Right atrium auricular region (tissue), 2 donors: Measurements from ENCODE around the gene NSUN6. TPM values are rescaled to one million over a fixed set of nuclear protein-coding genes. Genes with fewer than 3 reads are reported as not detected.

ENCODE experiments used
- DNase-seq: peaks from one replicate; pipeline ENCODE4 v3.0.0-alpha.2; 2019; ENCODE audit warnings: low spot score
- H3K27ac ChIP-seq, 2 donors: fragments of 200-600 bp; sonication (generic); 1 replicate in 1 of 2; 2 replicates in 1 of 2; pipeline ENCODE4 v1.5.1; 2016 to 2019
- H3K27me3 ChIP-seq, 2 donors: fragments of 200-600 bp; sonication (generic); one replicate each; pipeline versions ENCODE4 v1.5.1 to v1.6.0; 2017 to 2019
- H3K36me3 ChIP-seq: fragments of 200-600 bp; sonication (generic); one replicate; pipeline ENCODE4 v1.5.1; 2016
- H3K4me1 ChIP-seq, 2 donors: fragments of 200-600 bp; sonication (generic); one replicate each; pipeline versions ENCODE4 v1.5.1 to v1.6.0; 2017 to 2019
- H3K4me3 ChIP-seq, 2 donors: fragments of 200-600 bp; sonication (generic); 1 replicate in 1 of 2; 2 replicates in 1 of 2; pipeline ENCODE4 v1.5.1; 2017 to 2019; ENCODE audit warnings: mild to moderate bottlenecking in 1 of 2, moderate library complexity in 1 of 2
- H3K9me3 ChIP-seq, 2 donors: fragments of 200-600 bp; sonication (generic); one replicate each; pipeline ENCODE4 v1.5.1; 2019
- total RNA-seq, 2 donors: library from RNA; depleted of rRNA; stranded (reverse); fragments of >200 nt; gene quantifications; one replicate each; pipeline ENCODE4 v1.1.0, GENCODE V29; 2016
- TF ChIP-seq, protein P1 (sequence below), 2 donors: fragments of 200-600 bp; sonication (generic); IDR thresholded peaks; one replicate each; pipeline ENCODE4 v1.5.1; 2019; ENCODE audit warnings: antibody characterized with exemption in 2 of 2

NSUN6 gene
- total RNA-seq, 2 donors from 2014 or later: 5.3 to 8.8 TPM

DNA sequence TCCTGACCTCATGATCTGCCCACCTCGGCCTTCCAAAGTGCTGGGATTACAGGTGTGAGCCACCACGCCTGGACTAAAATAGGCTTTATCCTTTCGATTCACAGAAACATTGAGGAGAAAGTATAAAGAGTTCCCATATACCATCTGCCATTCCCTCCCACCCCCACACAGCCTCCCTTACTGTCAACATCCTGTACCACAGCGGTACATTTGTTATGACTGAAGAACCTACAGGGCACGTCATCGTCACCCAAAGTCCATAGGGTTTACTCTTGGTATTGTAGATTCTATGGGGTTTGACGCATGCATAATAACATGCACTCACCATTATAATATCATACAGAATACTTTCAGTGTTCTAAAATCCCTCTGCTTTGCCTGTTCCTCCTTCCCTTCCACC lies 35.8 kb upstream of the NSUN6 start:
- Histone ChIP-seq H3K4me1 (peaks cover 0 to 3% of the 10 kb centered on the region in 2 donors), H3K36me3 (no peaks in the 10 kb centered on the region), H3K27ac (no peak overlapping the region), H3K4me3 (no peak overlapping the region), H3K27me3 (no peaks in the 10 kb centered on the region), H3K9me3 (no peaks in the 10 kb centered on the region)
- no peak for DNase-seq
- TF ChIP-seq, protein P1, sequence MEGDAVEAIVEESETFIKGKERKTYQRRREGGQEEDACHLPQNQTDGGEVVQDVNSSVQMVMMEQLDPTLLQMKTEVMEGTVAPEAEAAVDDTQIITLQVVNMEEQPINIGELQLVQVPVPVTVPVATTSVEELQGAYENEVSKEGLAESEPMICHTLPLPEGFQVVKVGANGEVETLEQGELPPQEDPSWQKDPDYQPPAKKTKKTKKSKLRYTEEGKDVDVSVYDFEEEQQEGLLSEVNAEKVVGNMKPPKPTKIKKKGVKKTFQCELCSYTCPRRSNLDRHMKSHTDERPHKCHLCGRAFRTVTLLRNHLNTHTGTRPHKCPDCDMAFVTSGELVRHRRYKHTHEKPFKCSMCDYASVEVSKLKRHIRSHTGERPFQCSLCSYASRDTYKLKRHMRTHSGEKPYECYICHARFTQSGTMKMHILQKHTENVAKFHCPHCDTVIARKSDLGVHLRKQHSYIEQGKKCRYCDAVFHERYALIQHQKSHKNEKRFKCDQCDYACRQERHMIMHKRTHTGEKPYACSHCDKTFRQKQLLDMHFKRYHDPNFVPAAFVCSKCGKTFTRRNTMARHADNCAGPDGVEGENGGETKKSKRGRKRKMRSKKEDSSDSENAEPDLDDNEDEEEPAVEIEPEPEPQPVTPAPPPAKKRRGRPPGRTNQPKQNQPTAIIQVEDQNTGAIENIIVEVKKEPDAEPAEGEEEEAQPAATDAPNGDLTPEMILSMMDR (IDR thresholded peaks at IDR 0.05): no peak

DNA sequence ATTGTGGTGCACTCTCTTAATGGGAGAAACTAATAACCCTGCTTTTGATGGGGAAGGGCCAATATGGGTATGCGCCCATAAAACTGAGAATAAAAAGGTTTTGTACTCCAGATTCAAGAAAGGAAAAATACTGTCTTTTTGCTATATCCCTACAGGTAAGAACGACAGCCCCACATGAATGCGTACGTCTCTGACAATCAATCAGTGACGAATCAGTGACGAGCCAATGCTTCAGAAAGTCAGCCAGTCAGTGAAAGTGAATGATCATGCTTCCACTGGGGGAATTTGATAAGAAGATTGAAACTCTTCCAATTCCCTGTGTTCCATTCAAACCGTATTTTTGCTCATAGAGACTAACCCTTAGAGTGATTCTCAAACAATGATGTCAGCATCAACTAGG lies 34.2 kb upstream of the NSUN6 start:
- TF ChIP-seq, protein P1 (IDR thresholded peaks at IDR 0.05): no peak
- H3K9me3 ChIP-seq: no peaks in the 10 kb centered on the region

DNA sequence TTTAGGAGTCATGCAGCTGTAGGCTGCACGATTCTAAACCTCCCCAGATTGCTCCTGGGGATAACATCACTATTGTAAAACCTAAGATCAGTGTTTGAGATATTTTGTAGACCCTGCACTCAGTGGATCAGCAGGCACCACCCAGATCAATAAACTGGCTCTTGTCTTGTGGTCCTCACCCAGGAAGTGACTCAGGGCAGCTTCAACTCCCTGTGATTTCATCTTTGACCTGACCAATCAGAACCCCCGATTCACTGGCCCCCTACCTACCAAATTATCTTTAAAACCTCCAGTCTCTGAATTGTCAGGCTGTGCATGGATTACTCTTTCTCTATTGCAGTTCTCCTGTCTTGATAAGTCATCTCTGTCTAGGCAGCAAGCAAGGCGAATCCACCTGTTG lies 33.6 kb upstream of the NSUN6 start:
- TF ChIP-seq, protein P1 (IDR thresholded peaks at IDR 0.05): no peak
- DNase-seq: no peak
- no peak overlapping the region for H3K27ac ChIP-seq

More for the DNA sequence above, 34.2 kb upstream of the NSUN6 start:
- Histone ChIP-seq H3K27me3 (no peaks in the 10 kb centered on the region), H3K4me3 (no peak overlapping the region), H3K27ac (no peak overlapping the region), H3K36me3 (no peaks in the 10 kb centered on the region), H3K4me1 (peaks cover 0 to 3% of the 10 kb centered on the region in 2 donors)
- no peak for DNase-seq

DNA sequence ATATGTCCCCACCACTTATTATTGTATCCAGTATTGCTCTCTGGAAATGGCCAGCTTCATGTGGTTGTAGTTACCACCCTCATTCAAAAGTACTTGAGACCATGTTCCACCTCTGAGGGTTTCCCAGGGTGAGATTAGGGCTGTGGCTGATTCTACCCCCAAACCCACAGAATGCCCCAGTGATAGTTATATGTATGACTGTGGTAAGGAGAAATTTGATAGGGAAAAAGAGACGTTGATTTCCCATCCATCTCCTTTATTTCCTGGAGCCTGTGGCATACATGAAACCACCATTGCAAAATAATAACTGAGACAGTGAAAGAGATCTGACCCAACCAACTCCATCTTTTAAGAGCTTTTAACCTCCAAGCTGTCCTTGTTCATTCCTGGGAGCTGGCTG lies 33.0 kb upstream of the NSUN6 start:
- DNase-seq: no peak
- H3K9me3 ChIP-seq: no peaks in the 10 kb centered on the region
- peaks cover 0 to 3% of the 10 kb centered on the region in 2 donors for H3K4me1 ChIP-seq
- TF ChIP-seq, protein P1 (IDR thresholded peaks at IDR 0.05): no peak
- no peak overlapping the region for H3K27ac ChIP-seq
- H3K27me3 ChIP-seq: no peaks in the 10 kb centered on the region
- no peaks in the 10 kb centered on the region for H3K36me3 ChIP-seq
- no peak overlapping the region for H3K4me3 ChIP-seq

More for the DNA sequence above, 33.6 kb upstream of the NSUN6 start:
- Histone ChIP-seq H3K36me3 (no peaks in the 10 kb centered on the region), H3K27me3 (no peaks in the 10 kb centered on the region), H3K4me1 (peaks cover 0 to 3% of the 10 kb centered on the region in 2 donors), H3K4me3 (no peak overlapping the region), H3K9me3 (no peaks in the 10 kb centered on the region)

DNA sequence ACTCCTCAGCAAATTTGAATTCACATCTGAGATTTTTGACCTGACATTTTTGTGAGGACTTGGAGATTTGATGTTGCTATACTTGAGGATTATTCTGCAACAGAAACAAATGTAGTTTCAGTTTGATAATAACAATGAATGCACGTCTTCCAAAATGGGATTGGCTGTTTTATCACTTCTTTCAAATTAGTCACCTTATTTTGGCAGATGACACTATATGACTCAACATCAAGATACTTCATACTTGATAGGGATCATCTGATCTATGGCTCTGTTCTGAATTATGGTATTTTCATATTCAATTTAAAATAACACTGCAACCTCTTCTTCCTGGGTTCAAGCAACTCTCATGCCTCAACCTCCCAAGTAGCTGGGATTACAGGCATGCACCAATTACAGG lies 32.0 kb upstream of the NSUN6 start:
- H3K27ac ChIP-seq: no peak overlapping the region
- H3K4me3 ChIP-seq: no peak overlapping the region
- H3K9me3 ChIP-seq: no peaks in the 10 kb centered on the region
- H3K36me3 ChIP-seq: no peaks in the 10 kb centered on the region
- no peaks in the 10 kb centered on the region for H3K27me3 ChIP-seq
- TF ChIP-seq, protein P1 (IDR thresholded peaks at IDR 0.05): no peak
- H3K4me1 ChIP-seq: peaks cover 0 to 3% of the 10 kb centered on the region in 2 donors
- DNase-seq: no peak

DNA sequence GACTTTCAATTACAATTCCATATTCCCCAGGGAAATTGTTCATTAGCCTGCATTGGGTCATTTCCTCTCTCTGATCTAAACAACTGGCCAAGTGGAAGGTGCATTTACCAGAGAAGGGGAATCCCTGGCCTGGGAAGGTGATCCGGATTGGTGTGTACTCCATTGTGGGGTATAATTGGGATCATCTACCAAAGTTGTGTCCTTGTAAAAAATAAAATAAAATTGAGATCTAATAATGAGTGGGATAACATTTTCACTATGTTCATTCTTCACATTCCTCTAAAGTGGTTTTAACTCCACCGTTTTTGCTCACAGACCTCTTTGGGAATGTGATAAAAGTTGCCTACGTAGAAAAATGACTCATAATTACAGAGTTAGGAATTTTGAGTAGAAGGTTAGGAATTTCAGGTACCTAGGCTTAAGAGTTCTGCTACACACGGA lies 30.6 kb upstream of the NSUN6 start:
- Histone ChIP-seq H3K9me3 (no peaks in the 10 kb centered on the region), H3K27ac (no peak overlapping the region), H3K27me3 (no peaks in the 10 kb centered on the region), H3K4me1 (peaks cover 0 to 3% of the 10 kb centered on the region in 2 donors), H3K36me3 (no peaks in the 10 kb centered on the region), H3K4me3 (no peak overlapping the region)
- no peak for DNase-seq
- TF ChIP-seq, protein P1 (IDR thresholded peaks at IDR 0.05): no peak
